Muscle layer of duodenum (tissue), 2 donors: ENCODE measurements around the gene ZDHHC11B.
"Not testable (repeated sequence)": the region's sequence is repeated elsewhere in the genome, so short reads cannot be mapped to it uniquely, and the experiment has no call there.

Source experiments
- H3K27ac ChIP-seq: one replicate; pipeline ENCODE4 v1.7.0; 2013; ENCODE audit warnings: mild to moderate bottlenecking, low read length
- H3K27me3 ChIP-seq: one replicate; pipeline ENCODE4 v1.7.0; 2013; ENCODE audit warnings: low read depth, mild to moderate bottlenecking, control low read depth, low read length
- H3K36me3 ChIP-seq, 2 donors: one replicate each; pipeline ENCODE4 v1.7.0; 2013; ENCODE audit warnings: low read length in 2 of 2, control low read depth in 1 of 2, mild to moderate bottlenecking in 1 of 2; ENCODE audit not compliant: insufficient read depth in 2 of 2, control insufficient read depth in 1 of 2
- H3K4me1 ChIP-seq, 2 donors: one replicate each; pipeline ENCODE4 v1.7.0; 2013; ENCODE audit warnings: low read length in 2 of 2, mild to moderate bottlenecking in 2 of 2, control low read depth in 1 of 2, moderate library complexity in 1 of 2; ENCODE audit not compliant: insufficient read depth in 2 of 2, control insufficient read depth in 1 of 2
- H3K4me3 ChIP-seq, 2 donors: one replicate each; pipeline ENCODE4 v1.7.0; 2013; ENCODE audit warnings: low read length in 2 of 2, low read depth in 1 of 2, mild to moderate bottlenecking in 1 of 2
- H3K9me3 ChIP-seq, 2 donors: one replicate each; pipeline ENCODE4 v1.7.0; 2013; ENCODE audit warnings: low read length in 2 of 2, control low read depth in 1 of 2, mild to moderate bottlenecking in 1 of 2; ENCODE audit not compliant: control insufficient read depth in 1 of 2
- donor health status: healthy.

Gene ZDHHC11B

GRCh38 chr5:765948-766631, 18.4 kb downstream of the ZDHHC11B start:
- Histone ChIP-seq H3K27me3 (no peaks in the 10 kb centered on the region), H3K9me3 (no peaks in the 10 kb centered on the region), H3K4me3 (no peak overlapping the region), H3K4me1 (no peaks in the 10 kb centered on the region), H3K36me3 (peaks cover 0 to 23% of the 10 kb centered on the region in 2 donors), H3K27ac (no peak overlapping the region)

DNA sequence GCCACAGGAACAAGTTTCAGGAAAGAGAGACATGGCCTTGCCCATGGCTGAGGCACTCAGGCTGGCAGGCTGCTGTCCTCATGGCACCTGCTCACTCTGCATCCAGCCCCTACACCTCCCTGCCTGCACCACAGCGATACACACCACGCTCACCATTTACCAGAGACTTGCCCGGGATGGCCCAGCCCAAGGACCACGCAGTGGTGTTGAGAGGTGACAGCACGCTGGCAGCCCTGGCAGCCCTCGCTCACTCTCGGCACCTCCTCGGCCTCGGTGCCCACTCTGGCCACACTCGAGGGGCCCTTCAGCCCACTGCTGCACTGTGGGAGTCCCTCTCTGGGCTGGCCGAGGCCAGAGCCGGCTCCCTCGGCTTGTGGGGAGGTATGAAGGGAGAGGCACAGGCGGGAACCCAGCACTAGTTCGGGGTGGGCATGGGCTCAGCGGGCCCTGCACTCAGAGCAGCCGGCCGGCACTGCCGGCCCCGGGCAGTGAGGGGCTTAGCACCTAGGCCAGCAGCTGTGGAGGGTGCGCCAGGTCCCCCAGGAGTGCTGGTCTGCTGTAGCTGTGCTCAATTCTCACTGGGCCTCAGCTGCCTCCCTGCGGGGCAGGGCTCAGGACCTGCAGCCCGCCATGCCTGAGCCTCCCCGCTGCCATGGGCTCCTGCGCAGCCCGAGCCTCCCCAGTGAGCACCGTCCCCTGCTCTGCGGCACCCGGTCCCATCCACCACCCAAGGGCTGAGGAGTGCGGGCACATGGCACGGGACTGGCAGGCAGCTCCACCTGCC, 20.3 kb downstream of the ZDHHC11B start:
- peaks cover 0 to 23% of the 10 kb centered on the region in 2 donors for H3K36me3 ChIP-seq
- H3K9me3 ChIP-seq: no peaks in the 10 kb centered on the region
- no peak overlapping the region for H3K27ac ChIP-seq
- no peak overlapping the region for H3K4me3 ChIP-seq
- peaks cover 5 to 13% of the 10 kb centered on the region in 2 donors for H3K4me1 ChIP-seq
- no peaks in the 10 kb centered on the region for H3K27me3 ChIP-seq

DNA sequence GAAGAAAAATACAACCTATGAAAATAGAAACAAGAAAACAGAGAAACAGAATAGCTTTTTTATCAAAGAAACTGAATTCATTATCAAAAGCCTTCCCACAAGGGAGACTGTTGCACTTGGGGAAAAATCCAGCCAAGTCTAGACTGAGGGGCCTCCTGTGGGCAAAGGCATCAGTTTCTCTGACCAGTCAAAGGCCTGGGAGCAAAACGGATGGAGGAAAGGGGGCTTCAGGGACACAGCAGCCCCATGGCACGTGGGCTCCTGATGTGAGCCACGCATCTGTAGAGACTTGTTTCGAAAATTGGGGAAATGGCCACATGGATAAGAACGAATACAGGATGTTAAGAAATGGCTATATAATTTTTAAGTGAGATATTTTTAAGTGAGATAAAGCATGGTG, 21.1 kb downstream of the ZDHHC11B start:
- no peaks in the 10 kb centered on the region for H3K9me3 ChIP-seq
- H3K27me3 ChIP-seq: no peaks in the 10 kb centered on the region
- H3K27ac ChIP-seq: no peak overlapping the region
- peaks cover 11 to 21% of the 10 kb centered on the region in 2 donors for H3K4me1 ChIP-seq
- peaks cover 0 to 23% of the 10 kb centered on the region in 2 donors for H3K36me3 ChIP-seq
- H3K4me3 ChIP-seq: no peak overlapping the region

DNA sequence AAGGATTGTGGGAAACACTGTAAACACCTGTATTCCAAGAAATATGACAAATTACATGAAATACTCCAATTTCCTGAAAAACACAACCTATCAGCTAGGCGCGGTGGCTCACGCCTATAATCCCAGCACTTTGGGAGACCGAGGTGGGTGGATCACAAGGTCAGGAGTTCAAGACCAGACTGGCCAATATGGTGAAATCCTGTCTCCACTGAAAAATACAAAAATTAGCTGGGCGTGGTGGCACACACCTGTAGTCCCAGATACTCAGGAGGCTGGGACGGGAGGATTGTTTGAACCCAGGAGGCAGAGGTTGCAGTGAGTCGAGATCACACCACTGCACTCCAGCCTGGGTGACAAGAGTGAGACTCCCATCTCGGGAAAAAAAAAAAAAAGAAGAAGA, 21.5 kb downstream of the ZDHHC11B start:
- not testable (repeated sequence) for H3K9me3 ChIP-seq, H3K27ac ChIP-seq, H3K4me3 ChIP-seq, H3K27me3 ChIP-seq
- Histone ChIP-seq H3K4me1 (peaks cover 15 to 25% of the 10 kb centered on the region in 2 donors), H3K36me3 (peaks cover 0 to 23% of the 10 kb centered on the region in 2 donors)

- Histone ChIP-seq H3K9me3 (no peaks in the 10 kb centered on the region), H3K4me1 (peaks cover 23 to 34% of the 10 kb centered on the region in 2 donors), H3K36me3 (peaks cover 0 to 22% of the 10 kb centered on the region in 2 donors), H3K4me3 (no peak overlapping the region), H3K27me3 (no peaks in the 10 kb centered on the region), H3K27ac (no peak overlapping the region)
Observed at GRCh38 chr5:761854-762710, 22.4 kb downstream of the ZDHHC11B start.

DNA sequence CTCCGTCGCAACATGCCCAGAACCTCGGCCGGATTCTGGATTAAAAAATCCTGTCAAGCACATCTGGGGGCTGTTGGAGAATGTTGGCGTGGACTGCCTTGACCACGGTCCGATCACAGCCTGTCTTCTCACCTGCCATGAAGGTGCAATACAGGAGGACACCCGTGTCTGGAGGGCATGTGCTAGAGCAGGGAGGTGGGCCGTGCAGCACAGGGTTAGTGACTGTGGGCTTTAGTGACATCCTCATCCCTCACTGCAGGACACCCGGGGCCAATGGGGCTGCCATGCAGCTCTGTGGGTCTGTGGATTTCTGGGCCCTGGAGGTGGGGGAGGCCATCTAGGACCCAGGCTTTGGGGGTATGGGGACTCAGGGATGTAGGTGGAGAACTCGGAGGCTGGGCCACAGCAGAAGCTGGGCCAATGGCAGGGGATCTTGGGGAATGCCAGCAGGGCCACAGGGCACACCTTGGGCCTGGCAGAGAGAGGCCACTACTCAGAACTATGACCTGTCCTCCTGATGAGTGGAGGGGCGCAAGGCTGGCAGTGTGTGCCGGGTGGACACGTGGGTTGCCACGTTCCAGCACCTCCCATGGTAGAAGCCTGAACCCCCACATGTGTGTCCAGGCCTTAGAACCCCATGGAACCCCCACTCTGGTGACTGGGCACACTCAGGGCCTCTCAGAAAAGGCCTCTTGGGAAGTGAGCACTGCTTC, 23.3 kb downstream of the ZDHHC11B start:
- H3K9me3 ChIP-seq: no peaks in the 10 kb centered on the region
- H3K27ac ChIP-seq: no peak overlapping the region
- no peak overlapping the region for H3K4me3 ChIP-seq
- peaks cover 23 to 43% of the 10 kb centered on the region in 2 donors for H3K4me1 ChIP-seq
- H3K27me3 ChIP-seq: no peaks in the 10 kb centered on the region
- peaks cover 0 to 13% of the 10 kb centered on the region in 2 donors for H3K36me3 ChIP-seq

DNA sequence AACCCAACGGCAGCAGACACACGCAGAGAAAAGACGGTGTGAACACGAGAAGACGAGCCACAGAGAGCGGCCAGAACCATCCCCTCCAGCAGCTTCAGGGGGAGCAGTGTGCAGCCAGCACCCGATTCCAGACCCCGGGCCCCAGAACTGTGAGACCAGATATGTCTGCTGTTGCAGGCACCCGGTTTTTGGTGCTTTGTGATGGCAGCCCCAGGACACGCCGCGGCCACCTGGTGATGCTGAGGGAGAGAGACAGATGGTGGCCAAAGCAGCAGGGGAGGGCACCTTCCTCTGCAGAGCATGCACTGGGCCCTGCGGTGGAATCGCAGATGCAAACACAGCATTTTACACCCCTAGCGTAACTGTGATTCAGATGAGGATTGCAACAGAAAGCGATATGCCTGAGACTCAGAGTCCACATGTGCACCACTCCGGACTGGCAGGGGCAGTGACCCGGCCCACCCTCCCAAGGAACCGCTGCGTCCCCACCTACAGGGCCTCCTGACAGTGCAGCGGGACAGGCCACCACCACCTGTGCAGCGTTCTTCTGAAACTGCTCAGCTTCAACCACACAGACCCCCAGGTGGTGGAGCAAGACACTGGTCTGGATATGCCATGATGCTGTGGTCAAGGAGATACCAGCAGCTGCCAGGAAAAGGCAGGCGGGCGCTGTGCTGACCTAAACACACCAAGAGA, 24.0 kb downstream of the ZDHHC11B start:
- Histone ChIP-seq H3K36me3 (peaks cover 0 to 8% of the 10 kb centered on the region in 2 donors), H3K27me3 (no peaks in the 10 kb centered on the region), H3K4me1 (peaks cover 23 to 45% of the 10 kb centered on the region in 2 donors), H3K9me3 (no peaks in the 10 kb centered on the region), H3K4me3 (no peak overlapping the region), H3K27ac (no peak overlapping the region)

DNA sequence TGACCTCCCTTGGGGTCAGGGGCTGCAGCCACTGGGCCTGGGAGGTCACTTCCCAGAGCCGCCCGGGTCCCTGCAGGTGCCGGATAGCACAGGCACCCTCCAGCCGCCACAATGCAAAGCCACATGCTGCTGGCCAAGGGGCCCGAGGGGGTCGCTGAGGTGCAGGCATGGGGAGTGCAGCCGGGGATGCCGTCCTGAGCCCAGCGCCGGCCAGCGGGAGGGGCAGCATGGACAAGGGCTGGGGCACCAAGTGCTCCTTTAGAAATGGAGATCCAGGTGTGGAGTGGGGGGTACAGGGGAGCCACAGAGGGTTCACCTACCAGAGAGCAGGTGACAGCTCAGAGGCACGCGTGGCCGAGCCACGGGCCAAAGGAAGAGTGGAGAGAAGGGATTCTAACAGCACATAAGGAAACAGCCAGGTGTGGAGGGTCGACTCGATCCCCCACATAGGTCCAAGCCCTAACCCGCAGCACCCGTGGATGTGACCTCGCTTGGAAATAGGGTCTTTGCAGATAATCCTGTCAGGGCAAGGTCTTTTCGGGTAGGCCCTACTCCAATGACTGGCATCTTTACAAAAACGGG, 24.7 kb downstream of the ZDHHC11B start:
- Histone ChIP-seq H3K9me3 (no peaks in the 10 kb centered on the region), H3K4me1 (peaks cover 23 to 45% of the 10 kb centered on the region in 2 donors), H3K4me3 (peak overlapping the region in 1 of 2 donors; percentile 55), H3K27ac (no peak overlapping the region), H3K27me3 (no peaks in the 10 kb centered on the region), H3K36me3 (peaks cover 0 to 8% of the 10 kb centered on the region in 2 donors)

GRCh38 chr5:759111-759751, 25.3 kb downstream of the ZDHHC11B start:
- no peaks in the 10 kb centered on the region for H3K9me3 ChIP-seq
- peak overlapping the region; percentile 67 for H3K27ac ChIP-seq
- peaks cover 23 to 45% of the 10 kb centered on the region in 2 donors for H3K4me1 ChIP-seq
- H3K27me3 ChIP-seq: no peaks in the 10 kb centered on the region
- H3K36me3 ChIP-seq: peaks cover 0 to 6% of the 10 kb centered on the region in 2 donors
- H3K4me3 ChIP-seq: peak overlapping the region; percentile 31 to 55

DNA sequence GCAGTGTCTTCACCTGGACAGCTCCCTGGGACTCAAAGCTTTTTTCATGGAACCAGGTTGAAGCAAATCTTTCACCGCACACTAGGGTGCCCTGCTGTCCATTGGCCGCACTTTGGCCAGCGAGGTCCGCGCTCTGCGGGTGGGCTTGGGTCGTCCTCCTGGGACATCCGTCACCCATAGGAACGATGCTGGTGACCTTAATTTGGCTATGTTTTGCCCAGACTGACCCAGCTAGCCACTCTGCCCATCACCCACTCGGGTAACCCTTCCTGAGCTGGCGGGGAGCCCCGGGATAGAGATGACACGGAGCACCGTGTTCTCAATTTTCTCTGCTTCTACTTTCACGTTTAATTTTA, 25.9 kb downstream of the ZDHHC11B start:
- Histone ChIP-seq H3K9me3 (no peaks in the 10 kb centered on the region), H3K27ac (peak overlapping the region; percentile 67), H3K4me1 (peaks cover 23 to 45% of the 10 kb centered on the region in 2 donors), H3K36me3 (peaks cover 0 to under 1% of the 10 kb centered on the region in 2 donors), H3K27me3 (no peaks in the 10 kb centered on the region), H3K4me3 (peak overlapping the region; percentile 31 to 55)
